PC-3 (cell line): Measurements from ENCODE around the gene GAL3ST3. TPM values are rescaled to one million over a fixed set of nuclear protein-coding genes. Genes with fewer than 3 reads are reported as not detected.

Source experiments
- ATAC-seq: fragments of 200-7000 bp; cut with Tn5 transposase; 2 replicates; pipeline ENCODE4 v1.9.1; 2020; ENCODE audit warnings: mild to moderate bottlenecking, moderate library complexity
- BruUV-seq: library from RNA; stranded (reverse); fragments of 400-500 nt; replicated peaks from 2 replicates; lab custom pipeline; 2021; lab: Mats Ljungman, UMichigan
- CTCF ChIA-PET: fragments of 300-600 bp; sonication (Branson Sonifier 250); formaldehyde crosslinking; loops from one replicate; lab custom pipeline; 2022; ENCODE audit warnings: antibody characterized with exemption; lab: Charles Lee
- POLR2A ChIA-PET: fragments of 300-600 bp; sonication (Branson Sonifier 250); formaldehyde crosslinking; loops from one replicate; lab custom pipeline; 2022; ENCODE audit warnings: antibody characterized with exemption; ENCODE audit not compliant: unreplicated experiment; lab: Charles Lee
- DNase-seq: peaks from one replicate; pipeline ENCODE4 v3.0.0-alpha.2; 2015
- H2AFZ ChIP-seq: fragments of 300-600 bp; sonication (generic); 2 replicates; pipeline ENCODE4 v1.6.0; 2016; ENCODE audit warnings: antibody characterized with exemption, low read length
- H3F3A ChIP-seq: fragments of 300-600 bp; sonication (generic); one replicate; pipeline ENCODE4 v1.6.0; 2017; ENCODE audit warnings: antibody characterized with exemption, low read length, control low read depth, mild to moderate bottlenecking; ENCODE audit not compliant: unreplicated experiment
- H3K27ac ChIP-seq: fragments of 300-600 bp; sonication (generic); 2 replicates; pipeline ENCODE4 v1.5.1; 2016; ENCODE audit warnings: mild to moderate bottlenecking, low read length
- H3K27me3 ChIP-seq: fragments of 300-600 bp; sonication (generic); 2 replicates; pipeline ENCODE4 v1.6.1; 2016; ENCODE audit warnings: low read length, mixed read lengths
- H3K36me3 ChIP-seq: fragments of 300-600 bp; sonication (generic); 2 replicates; pipeline ENCODE4 v1.6.1; 2016; ENCODE audit warnings: low read depth, mixed run types, low read length, mixed read lengths
- H3K4me1 ChIP-seq: fragments of 300-600 bp; sonication (generic); 2 replicates; pipeline ENCODE4 v1.5.1; 2016; ENCODE audit warnings: low read length; ENCODE audit not compliant: insufficient read depth
- H3K4me2 ChIP-seq: fragments of 300-600 bp; sonication (generic); 2 replicates; pipeline ENCODE4 v1.6.0; 2016; ENCODE audit warnings: low read length
- H3K4me3 ChIP-seq: fragments of 300-600 bp; sonication (generic); 2 replicates; pipeline ENCODE4 v1.5.1; 2016; ENCODE audit warnings: mild to moderate bottlenecking, low read length, mixed read lengths
- H3K79me2 ChIP-seq: fragments of 300-600 bp; sonication (generic); 2 replicates; pipeline ENCODE4 v1.6.1; 2017; ENCODE audit warnings: low read length, mixed read lengths
- H3K9ac ChIP-seq: fragments of 300-600 bp; sonication (generic); 2 replicates; pipeline ENCODE4 v1.6.0; 2016; ENCODE audit warnings: mild to moderate bottlenecking, low read length
- H3K9me2 ChIP-seq: fragments of 300-600 bp; sonication (generic); replicated peaks from 2 replicates; pipeline ENCODE4 v1.6.1; 2016; ENCODE audit warnings: mixed run types, low read length, mixed read lengths
- H3K9me3 ChIP-seq: fragments of 300-600 bp; sonication (generic); 2 replicates; pipeline ENCODE4 v1.6.1; 2016; ENCODE audit warnings: low read length, mixed read lengths
- H4K20me1 ChIP-seq: fragments of 300-600 bp; sonication (generic); 2 replicates; pipeline ENCODE4 v1.6.1; 2016; ENCODE audit warnings: low read length, mixed read lengths
- CTCF ChIP-seq: fragments of 300-600 bp; sonication (generic); conservative IDR thresholded peaks from 2 replicates; pipeline ENCODE4 v1.5.1; 2017; ENCODE audit warnings: antibody characterized with exemption, low read depth, mild to moderate bottlenecking, low read length
- EZH2 ChIP-seq: fragments of 300-600 bp; sonication (generic); IDR thresholded peaks from one replicate; pipeline ENCODE4 v1.6.1; 2017; ENCODE audit warnings: antibody characterized with exemption, mild to moderate bottlenecking, low read length; ENCODE audit not compliant: unreplicated experiment
- EZH2phosphoT487 ChIP-seq: fragments of 300-600 bp; sonication (generic); IDR thresholded peaks from 2 replicates; pipeline ENCODE4 v1.6.1; 2018; ENCODE audit warnings: mild to moderate bottlenecking, antibody characterized with exemption, low read length, borderline replicate concordance
- intact Hi-C: fragments of 100-400 bp; cut with micrococcal nuclease; formaldehyde crosslinking; loops from 2 replicates; pipeline ENCODE4 v1.9.0; 2023
- total RNA-seq: library from RNA; depleted of rRNA; stranded (reverse); fragments of >200 nt; gene quantifications from 2 replicates; pipeline ENCODE4 v1.2.3, GENCODE V29; 2014

GAL3ST3 gene
- total RNA-seq, 1 experiment from 2014 or later, result not detected

DNA sequence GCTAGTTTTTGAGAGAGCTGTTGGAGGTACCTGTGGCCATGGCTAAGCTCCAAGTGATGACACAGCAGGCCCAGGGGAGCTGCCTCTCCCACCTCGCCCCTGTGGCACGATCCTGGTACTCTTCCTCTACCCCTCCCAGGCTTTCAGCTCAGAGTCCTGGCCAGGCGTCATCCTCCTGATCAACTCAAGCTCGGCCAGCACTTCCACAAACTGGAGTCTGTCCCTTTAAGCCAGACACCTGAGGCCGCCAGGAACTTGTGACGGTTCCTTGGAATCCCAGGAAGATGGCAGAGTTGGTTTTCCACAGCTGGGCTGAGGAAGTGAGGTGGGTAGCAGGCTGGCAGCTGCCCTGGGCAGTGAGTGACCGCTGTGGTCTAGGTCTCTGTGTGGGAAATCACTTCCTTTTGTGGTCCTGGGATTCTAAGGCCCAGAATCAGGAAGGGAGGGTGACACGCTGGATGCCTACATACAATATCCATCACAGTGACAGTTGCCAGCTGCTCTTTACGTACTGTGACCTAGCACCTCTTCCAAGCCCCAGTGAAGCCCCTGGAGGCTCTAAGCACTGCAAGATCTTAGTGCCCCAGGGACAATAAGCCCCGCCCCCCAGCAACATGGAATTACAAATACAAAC is 40.4 kb downstream of the GAL3ST3 start:
- no peak overlapping the region for H2AFZ ChIP-seq
- no peaks in the 10 kb centered on the region for H3K9me3 ChIP-seq
- H3K4me2 ChIP-seq, result no peak overlapping the region
- TF ChIP-seq EZH2 (no peak), CTCF (no peak), EZH2phosphoT487 (no peak)
- DNase-seq (peak; percentile 53), ATAC-seq (no peak; the same call in 1 of the 2 replicates)
- no peaks in the 10 kb centered on the region for H3K9me2 ChIP-seq
- H3K4me1 ChIP-seq, result peaks cover 33% of the 10 kb centered on the region
- intact Hi-C loops, result no loop called here
- no peak overlapping the region for H3K27ac ChIP-seq
- no peak overlapping the region for H3K4me3 ChIP-seq
- H3K27me3 ChIP-seq, result no peaks in the 10 kb centered on the region
- ChIA-PET POLR2A (interaction anchor here (0.6 kb wide), 1 partner anchor 296 kb away, joined by 6 read pairs; no protein-coding TSS in a partner anchor), CTCF (interaction anchor here (0.5 to 0.7 kb wide), 2 partner anchors 251 to 405 kb away, joined by 3 to 4 read pairs; no protein-coding TSS in a partner anchor)
- BruUV-seq, result no TSS peak
- H4K20me1 ChIP-seq, result no peaks in the 10 kb centered on the region
- H3K79me2 ChIP-seq, result peaks cover 11% of the 10 kb centered on the region
- peaks cover 15% of the 10 kb centered on the region; the same call in 1 of the 2 replicates for H3K36me3 ChIP-seq
- H3F3A ChIP-seq, result peaks cover 9% of the 10 kb centered on the region
- no peak overlapping the region for H3K9ac ChIP-seq

DNA sequence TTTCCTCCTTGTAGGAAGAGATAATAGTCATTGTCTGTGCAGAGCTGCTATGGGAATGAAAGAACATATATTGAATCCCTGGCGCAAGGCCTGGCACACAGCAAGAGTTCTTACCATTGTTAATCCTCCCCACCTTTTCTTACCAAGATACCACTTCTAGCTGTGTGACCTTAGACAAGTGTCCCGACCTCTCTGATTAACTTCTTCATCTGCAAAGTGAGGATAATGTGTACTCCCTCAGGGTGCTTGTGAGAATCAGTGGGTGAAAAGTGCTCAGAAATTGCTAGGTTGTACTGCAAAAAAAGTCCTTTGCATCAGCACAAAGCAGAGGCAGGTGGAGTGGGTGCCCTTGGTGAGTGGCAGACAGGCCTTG is 40.9 kb downstream of the GAL3ST3 start:
- Histone ChIP-seq H3K9ac (no peak overlapping the region), H3K27ac (no peak overlapping the region), H3F3A (peaks cover 9% of the 10 kb centered on the region), H3K4me1 (peaks cover 36% of the 10 kb centered on the region), H3K4me3 (no peak overlapping the region), H3K79me2 (peaks cover 16% of the 10 kb centered on the region), H3K27me3 (no peaks in the 10 kb centered on the region), H3K9me3 (no peaks in the 10 kb centered on the region), H3K9me2 (no peaks in the 10 kb centered on the region), H2AFZ (no peak overlapping the region), H3K36me3 (peaks cover 15% of the 10 kb centered on the region; the same call in 1 of the 2 replicates), H4K20me1 (no peaks in the 10 kb centered on the region), H3K4me2 (no peak overlapping the region)
- BruUV-seq, result no TSS peak
- POLR2A ChIA-PET, result no interaction called here
- TF ChIP-seq EZH2 (no peak), CTCF (no peak), EZH2phosphoT487 (no peak)
- ATAC-seq (no peak), DNase-seq (no peak)
- intact Hi-C loops, result no loop called here
- CTCF ChIA-PET, result no interaction called here

DNA sequence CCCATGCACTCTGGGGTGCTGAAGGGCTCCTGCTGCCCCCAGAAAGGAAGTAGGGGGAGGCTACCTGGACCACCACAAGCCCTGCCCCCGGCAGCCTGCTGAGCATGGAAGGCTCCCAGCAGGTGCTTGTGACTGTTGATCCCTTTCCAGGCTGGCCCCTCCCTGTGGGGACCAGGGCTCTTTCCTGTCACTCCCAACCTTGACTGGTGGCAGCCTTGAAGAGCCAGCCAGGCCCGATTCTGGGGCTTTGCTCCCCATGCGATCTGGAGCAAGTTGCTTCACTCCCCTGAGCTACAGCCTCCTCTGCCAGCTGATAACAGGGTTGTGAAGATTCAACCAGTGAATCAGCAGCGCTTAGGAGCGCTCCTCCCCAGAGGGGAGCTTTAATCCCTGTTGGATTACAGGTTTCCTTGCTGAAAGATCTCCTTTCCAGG is 41.7 kb downstream of the GAL3ST3 start:
- H4K20me1 ChIP-seq, result no peaks in the 10 kb centered on the region
- TF ChIP-seq CTCF (no peak), EZH2phosphoT487 (no peak), EZH2 (no peak)
- ChIA-PET POLR2A (no interaction called here), CTCF (no interaction called here)
- H2AFZ ChIP-seq, result no peak overlapping the region
- peaks cover 15% of the 10 kb centered on the region; the same call in 1 of the 2 replicates for H3K36me3 ChIP-seq
- no peak overlapping the region for H3K4me2 ChIP-seq
- H3K9me3 ChIP-seq, result no peaks in the 10 kb centered on the region
- H3K9me2 ChIP-seq, result no peaks in the 10 kb centered on the region
- no peak for DNase-seq
- no TSS peak for BruUV-seq
- no peak overlapping the region for H3K4me3 ChIP-seq
- H3F3A ChIP-seq, result peaks cover 9% of the 10 kb centered on the region
- intact Hi-C loops, result no loop called here
- H3K27ac ChIP-seq, result no peak overlapping the region
- no peak for ATAC-seq
- peaks cover 21% of the 10 kb centered on the region for H3K79me2 ChIP-seq
- peaks cover 29% of the 10 kb centered on the region for H3K4me1 ChIP-seq
- H3K27me3 ChIP-seq, result no peaks in the 10 kb centered on the region
- H3K9ac ChIP-seq, result no peak overlapping the region
